Pons (tissue), 1 donor: ENCODE data around the gene DKKL1.
"Not testable (repeated sequence)": the region's sequence is repeated elsewhere in the genome, so short reads cannot be mapped to it uniquely, and the experiment has no call there.

Source experiments
- DNase-seq: peaks from one replicate; pipeline ENCODE4 v3.0.0-alpha.2; 2016; ENCODE audit warnings: low spot score

The DKKL1 gene

GRCh38 chr19:49362048-49362928 lies 1.4 kb upstream of the DKKL1 start, which contains the start of gene TEAD2:
Gene TEAD2 (minus strand): TSS chr19:49362416. CDS start chr19:49360075, 2,341 bp downstream.
- DNase-seq, result no peak

- DNase-seq, result no peak
These were observed 779 bp upstream of the DKKL1 start for GRCh38 chr19:49362929-49363267.

DNA sequence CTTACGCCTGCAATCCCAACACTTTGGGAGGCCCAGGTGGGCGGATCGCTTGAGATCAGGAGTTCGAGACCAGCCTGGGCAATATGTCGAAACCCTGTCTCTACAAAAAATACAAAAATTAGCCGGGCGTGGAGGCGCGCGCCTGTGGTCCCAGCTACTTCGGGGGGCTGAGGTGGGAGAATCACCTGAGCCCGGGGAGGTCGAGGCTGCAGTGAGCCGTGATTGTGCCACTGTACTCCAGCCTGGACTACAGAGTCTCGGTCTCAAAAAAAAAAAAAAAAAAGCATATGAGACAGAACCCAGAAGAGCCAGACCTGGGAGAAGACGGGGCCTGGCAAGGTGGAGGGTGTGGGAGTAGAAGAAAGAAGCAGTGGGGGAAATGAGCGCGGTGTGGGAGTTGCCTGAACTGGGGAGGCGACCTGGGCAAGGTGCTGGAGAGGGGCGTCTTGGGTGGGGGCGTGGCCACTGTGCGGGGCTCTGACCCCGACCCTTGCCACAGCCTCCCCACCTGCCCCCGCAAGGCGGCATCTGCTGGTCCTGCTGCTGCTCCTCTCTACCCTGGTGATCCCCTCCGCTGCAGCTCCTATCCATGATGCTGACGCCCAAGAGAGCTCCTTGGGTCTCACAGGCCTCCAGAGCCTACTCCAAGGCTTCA lies 533 bp downstream of the DKKL1 start:
- no peak for DNase-seq

- no peak for DNase-seq
These were observed 2.4 kb downstream of the DKKL1 start for GRCh38 chr19:49366110-49366509.

DNA sequence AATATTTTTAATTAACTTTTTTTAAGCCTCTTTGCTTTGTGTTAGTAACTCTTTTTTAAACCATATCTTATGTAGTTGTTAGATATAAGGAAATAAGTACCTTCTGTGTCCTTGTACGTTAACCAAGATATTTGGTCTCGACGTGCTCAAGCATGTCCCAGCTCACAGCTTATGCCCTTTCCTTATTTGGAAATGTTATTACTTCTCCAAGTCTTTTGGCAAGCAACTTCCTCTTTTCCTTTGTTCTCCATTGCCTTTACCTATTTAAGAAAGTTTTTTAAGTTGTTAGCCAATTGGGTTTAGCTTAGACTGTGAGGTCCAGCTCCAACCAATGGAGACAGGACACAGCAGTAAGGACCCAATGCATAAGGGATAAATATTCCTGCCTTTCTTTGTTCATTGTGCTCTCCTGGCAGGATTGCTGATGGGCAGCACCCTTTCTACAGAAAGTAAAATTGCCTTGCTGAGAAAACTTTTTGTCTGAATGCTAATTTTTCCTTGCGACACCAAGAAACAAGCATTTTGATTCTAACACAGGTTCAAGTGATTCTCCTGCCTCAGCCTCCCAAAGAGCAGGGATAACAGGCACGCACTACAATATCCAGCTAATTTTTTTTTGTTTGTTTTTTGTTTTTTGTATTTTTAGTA lies 5.2 kb downstream of the DKKL1 start:
- no peak for DNase-seq

DNA sequence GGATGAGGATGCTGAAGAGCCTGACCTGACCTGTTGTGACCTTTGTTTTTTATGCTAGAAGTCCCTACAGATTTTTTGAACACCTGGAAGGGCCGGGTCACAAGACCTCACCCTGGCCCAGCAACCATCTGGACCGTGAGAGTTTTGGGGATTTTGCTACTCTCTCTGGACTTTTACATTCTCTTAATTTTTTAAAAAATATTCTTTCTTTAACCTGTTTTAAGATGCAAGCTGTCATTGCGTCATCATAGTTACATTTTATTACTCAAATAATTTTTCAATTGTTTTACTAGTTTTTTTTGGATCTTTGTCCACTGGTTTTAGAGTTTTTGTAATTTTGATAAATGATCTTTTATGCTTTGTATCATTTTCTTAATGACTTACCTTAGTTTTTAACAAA lies 7.5 kb downstream of the DKKL1 start:
- DNase-seq, result no peak

- not testable (repeated sequence) for DNase-seq
These were observed 9.5 kb downstream of the DKKL1 start for GRCh38 chr19:49373174-49373573.

DNA sequence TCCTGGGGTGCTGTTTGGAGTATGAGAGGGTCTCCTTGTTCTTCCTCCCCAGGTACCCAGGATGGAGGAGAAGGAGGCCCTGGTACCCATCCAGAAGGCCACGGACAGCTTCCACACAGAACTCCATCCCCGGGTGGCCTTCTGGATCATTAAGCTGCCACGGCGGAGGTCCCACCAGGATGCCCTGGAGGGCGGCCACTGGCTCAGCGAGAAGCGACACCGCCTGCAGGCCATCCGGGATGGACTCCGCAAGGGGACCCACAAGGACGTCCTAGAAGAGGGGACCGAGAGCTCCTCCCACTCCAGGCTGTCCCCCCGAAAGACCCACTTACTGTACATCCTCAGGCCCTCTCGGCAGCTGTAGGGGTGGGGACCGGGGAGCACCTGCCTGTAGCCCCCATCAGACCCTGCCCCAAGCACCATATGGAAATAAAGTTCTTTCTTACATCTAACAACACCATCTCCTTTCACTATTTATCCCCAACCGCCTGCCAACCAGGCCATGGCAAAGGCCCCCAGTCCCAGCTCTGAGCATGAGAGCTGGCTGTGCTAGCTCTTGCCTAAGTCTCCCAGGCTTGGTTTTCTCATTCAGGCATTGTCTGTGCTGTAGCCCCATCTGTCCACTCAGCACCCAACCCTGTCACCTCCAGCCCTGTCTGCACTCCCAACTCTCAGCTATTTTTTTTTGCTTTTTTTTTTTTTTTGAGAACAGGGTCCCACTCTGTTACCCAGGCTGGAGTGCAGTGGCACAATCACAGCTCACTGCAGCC lies 11.2 kb downstream of the DKKL1 start:
- no peak for DNase-seq

DNA sequence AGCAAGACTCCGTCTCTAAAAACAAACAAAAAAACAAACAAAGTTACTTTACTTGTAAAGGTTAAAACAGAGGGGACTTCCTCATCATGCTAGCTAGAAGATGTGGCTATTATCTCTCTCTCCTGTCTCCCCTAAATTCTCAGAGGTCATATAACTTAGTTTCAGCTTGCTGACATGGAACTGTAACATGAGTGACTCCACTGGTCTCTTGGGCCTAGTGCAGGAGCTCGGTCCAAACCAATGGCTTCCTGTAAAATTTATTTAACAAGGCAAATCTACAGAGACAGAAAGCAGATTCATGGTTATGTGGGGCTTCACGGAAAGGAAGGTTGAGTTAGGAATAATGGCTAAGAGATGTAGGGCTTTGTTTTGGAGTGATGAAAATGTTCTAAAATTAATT lies 14.8 kb downstream of the DKKL1 start:
- DNase-seq, result no peak

GRCh38 chr19:49380391-49380790 lies 16.7 kb downstream of the DKKL1 start:
- DNase-seq, result no peak

DNA sequence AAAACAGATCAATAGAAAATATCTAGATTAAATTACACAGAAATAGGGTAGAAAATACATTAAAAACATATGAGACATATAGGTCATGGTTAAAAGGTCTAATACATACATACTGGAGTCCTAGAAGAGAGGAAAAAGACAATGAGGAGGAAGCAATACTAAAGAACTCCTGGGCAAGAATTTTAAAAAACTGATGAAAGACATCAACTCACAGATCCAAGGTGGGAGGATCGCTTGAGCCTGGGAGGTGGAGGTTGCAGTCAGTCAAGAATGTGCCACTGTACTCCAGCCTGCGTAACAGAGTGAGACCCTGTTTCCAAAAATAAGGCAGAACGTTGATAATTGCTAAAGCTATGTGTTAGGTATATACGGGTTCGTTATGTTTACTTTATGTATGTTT lies 19.0 kb downstream of the DKKL1 start:
- no peak for DNase-seq

DNA sequence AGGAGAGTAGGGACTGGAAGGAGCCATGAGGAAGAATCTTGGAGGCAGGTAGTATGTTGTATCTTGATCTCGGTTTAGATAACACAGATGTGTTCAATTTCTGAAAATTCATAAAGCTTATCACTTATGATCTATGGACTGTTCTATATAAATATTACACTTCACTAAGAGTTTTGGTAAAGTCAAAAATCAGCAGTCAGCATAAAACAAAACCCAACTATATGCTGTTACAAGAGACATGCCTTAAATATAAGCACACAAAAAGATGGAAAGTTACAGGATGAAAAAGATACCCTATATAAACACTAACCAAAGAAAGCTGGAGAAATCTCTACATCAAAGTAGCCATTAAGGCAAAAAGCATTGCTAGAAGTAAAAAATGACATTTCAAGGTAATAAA lies 19.9 kb downstream of the DKKL1 start:
- no peak for DNase-seq

- peak; percentile 52 for DNase-seq
These were observed 24.3 kb downstream of the DKKL1 start, which contains the start of gene KASH5 for GRCh38 chr19:49387936-49388372. Gene KASH5 (plus strand): TSS chr19:49388249. CDS start chr19:49390884, 2,635 bp downstream.

GRCh38 chr19:49389406-49389805 lies 25.7 kb downstream of the DKKL1 start:
- DNase-seq, result no peak

GRCh38 chr19:49390131-49390928 lies 26.7 kb downstream of the DKKL1 start:
- DNase-seq, result no peak

DNA sequence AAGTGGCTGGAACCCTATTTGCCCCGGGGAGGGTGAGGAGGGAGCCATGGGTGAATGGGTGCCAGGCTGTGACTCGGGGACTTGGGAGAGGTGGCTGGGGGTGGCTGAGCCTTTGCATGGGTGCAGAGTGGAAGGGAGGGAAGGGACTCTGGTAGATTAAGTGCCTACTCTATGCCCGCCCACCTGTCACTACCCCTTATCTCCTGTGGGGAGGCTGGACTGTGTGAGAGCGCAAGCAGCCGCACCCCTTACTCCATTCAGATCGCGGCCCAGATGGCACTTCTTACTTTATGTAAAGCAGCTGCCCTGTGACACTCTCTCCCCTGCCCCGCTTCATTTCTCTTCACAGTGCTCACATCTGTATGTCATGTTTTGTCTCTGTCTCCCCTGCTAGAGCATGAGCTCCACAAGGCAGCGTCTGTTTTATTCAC lies 27.3 kb downstream of the DKKL1 start:
- DNase-seq, result no peak

- DNase-seq, result peak; percentile 64
These were observed 28.1 kb downstream of the DKKL1 start for GRCh38 chr19:49391581-49392399.

DNA sequence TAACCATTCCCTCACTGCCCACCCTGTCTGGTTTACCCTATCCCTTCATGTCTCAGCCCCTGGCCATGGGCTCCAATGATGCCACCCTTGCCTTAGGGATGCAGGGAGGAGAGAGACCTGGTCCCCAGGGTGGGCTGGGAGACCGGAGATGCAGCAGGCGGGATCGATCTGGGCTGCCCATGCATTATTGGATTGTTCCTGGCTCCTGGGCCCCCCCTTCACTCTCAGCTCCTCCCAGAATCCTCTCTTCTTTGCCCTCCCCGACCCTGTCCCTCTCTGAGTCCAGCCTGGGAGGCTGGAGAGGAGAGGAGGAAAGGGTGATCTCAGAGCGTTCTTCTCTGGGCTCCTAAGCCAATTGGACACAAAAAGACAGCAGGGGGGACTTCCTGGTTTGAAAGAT lies 30.2 kb downstream of the DKKL1 start:
- DNase-seq, result no peak

DNA sequence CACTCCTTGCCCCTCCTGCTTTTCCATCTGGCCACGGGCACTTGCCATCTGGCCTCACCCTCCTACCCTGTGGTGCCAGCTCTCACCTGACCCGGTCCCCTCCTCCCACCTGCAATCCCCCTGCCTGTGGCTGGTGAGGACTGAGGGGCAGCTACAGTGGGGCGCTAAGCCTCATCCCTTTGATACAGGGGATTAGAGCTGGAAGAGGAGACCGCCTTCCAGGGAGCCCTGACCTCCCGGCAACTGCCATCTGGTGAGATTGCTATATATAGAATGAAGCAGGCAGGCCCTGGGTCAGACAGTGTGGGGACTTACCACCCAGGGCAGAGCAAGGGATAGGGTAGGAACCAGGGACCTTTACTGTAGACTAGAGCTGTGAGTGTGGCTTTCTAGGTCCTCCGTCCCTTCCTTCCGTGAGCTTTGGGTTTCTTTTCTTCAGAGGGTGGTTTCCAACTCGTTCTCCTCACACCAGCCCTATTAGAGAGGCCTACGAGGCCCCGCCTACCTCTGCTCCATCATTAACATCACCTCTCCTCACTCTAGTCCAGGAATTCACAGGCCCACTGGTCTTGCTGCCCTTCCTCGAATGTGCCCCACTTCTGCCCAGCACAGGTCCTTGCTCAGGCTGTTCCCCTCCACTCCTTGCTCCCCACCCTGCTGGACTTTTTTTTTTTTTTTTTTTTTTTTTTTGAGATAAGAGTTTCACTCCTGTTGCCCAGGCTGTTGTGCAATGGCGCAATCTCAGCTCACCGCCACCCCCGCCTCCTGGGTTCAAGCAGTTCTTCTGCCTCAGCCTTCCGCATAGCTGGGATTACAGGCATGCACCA lies 32.1 kb downstream of the DKKL1 start:
- no peak for DNase-seq
